Progenitor cell of endocrine pancreas (in vitro differentiated cells): Measurements from ENCODE around the gene OBSCN. TPM values are rescaled to one million over a fixed set of nuclear protein-coding genes. Genes with fewer than 3 reads are reported as not detected.

Experiments used
- DNase-seq: peaks from one replicate; pipeline ENCODE4 v3.0.0; 2021; ENCODE audit warnings: low spot score; ENCODE audit not compliant: unreplicated experiment
- H3K27ac Mint-ChIP-seq: 2 replicates; pipeline ENCODE4 v1.8.0; 2021; ENCODE audit warnings: mild to moderate bottlenecking, moderate library complexity, mixed read lengths
- H3K27me3 Mint-ChIP-seq: 2 replicates; pipeline ENCODE4 v1.8.0; 2021; ENCODE audit warnings: mixed read lengths
- H3K36me3 Mint-ChIP-seq: 2 replicates; pipeline ENCODE4 v1.8.0; 2022; ENCODE audit warnings: mixed read lengths; ENCODE audit not compliant: insufficient read depth
- H3K4me1 Mint-ChIP-seq: 2 replicates; pipeline ENCODE4 v1.8.0; 2021; ENCODE audit warnings: low read depth, mixed read lengths
- H3K4me3 Mint-ChIP-seq: 2 replicates; pipeline ENCODE4 v1.8.0; 2021; ENCODE audit warnings: low read depth, mild to moderate bottlenecking, moderate library complexity, mixed read lengths
- H3K9me3 Mint-ChIP-seq: 2 replicates; pipeline ENCODE4 v1.8.0; 2021; ENCODE audit warnings: low read depth, mixed read lengths
- CTCF ChIP-seq: fragments of 200-600 bp; sonication (generic); IDR thresholded peaks from one replicate; pipeline ENCODE4 v1.5.0; 2021; ENCODE audit warnings: antibody characterized with exemption, mild to moderate bottlenecking; ENCODE audit not compliant: unreplicated experiment
- total RNA-seq: library from RNA; stranded (reverse); gene quantifications from 2 replicates; pipeline ENCODE4 v1.2.1, GENCODE V29; 2021

Gene OBSCN
- total RNA-seq, 1 donor from 2014 or later = 57.5 TPM

DNA sequence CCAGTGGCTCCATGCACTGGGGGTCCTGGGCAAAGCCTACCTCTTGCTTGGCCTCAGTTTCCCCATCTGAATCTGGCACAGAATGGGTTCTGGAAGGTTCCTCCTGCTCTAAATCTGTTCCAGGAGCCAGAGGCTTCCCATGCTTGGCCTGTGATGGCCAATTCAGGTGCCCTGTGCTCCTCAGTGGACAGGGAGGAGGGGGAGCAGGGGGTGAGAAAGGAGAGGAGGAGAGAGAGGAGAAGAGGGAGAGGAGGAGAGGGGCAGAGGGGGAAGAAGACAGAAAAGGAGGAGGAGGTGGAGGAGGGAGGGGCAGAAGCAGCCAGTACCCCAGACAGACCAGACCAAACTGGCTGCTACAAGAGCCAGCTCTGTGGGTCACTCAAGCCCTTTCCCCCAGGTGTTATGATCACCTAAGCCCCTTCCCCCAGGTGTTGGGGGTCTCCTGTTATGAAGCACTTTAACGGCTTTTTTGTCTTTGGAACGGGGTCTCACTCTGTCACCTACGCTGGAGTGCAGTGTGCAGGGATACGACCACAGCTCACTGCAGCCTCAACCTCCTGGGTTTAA, 155.1 kb downstream of the OBSCN start:
- Mint-ChIP-seq H3K9me3 (no peaks in the 10 kb centered on the region), H3K4me3 (no peak overlapping the region), H3K36me3 (no peaks in the 10 kb centered on the region), H3K27ac (no peak overlapping the region), H3K27me3 (no peaks in the 10 kb centered on the region), H3K4me1 (no peaks in the 10 kb centered on the region)
- no peak for TF ChIP-seq CTCF
- DNase-seq = no peak

GRCh38 chr1:228363686-228364067, 155.8 kb downstream of the OBSCN start:
- H3K4me3 Mint-ChIP-seq = no peak overlapping the region
- H3K4me1 Mint-ChIP-seq = peaks cover 2% of the 10 kb centered on the region
- DNase-seq = no peak
- no peaks in the 10 kb centered on the region for H3K9me3 Mint-ChIP-seq
- no peaks in the 10 kb centered on the region for H3K36me3 Mint-ChIP-seq
- no peaks in the 10 kb centered on the region for H3K27me3 Mint-ChIP-seq
- TF ChIP-seq CTCF = no peak
- H3K27ac Mint-ChIP-seq = no peak overlapping the region

DNA sequence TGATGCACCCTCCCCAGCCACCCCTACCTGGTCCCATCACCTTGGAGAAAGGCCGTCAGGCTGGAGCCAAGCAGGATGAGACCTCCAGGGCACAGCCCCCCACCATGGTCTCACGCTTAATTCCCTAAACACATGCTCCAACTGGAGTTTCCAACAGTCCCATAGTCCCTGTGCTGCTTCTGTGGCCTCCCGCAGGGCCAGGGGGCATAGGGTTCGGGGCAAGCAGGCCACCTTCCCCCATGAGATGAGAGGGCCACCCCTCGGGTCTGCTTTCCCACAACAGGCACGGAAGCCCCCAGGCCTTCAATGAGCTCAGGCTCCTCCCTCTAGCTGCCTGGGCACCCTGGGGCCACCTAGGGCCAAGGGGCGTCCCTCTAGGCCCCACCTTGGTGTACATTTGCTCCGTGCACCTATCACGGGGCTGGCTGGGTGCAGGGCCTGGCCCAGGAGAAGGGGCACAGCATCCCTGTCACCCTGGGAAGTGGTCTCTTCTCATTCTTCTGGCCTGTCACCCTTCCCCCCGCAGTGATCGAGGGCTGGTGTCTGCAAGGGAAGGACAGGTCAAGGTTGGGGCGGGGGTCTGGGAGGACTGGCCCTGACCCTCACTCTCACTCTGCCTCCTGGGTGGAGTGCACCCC, 156.3 kb downstream of the OBSCN start:
- TF ChIP-seq CTCF = no peak
- Mint-ChIP-seq H3K4me3 (no peak overlapping the region), H3K36me3 (no peaks in the 10 kb centered on the region), H3K9me3 (no peaks in the 10 kb centered on the region), H3K27ac (no peak overlapping the region), H3K27me3 (no peaks in the 10 kb centered on the region), H3K4me1 (peaks cover 7% of the 10 kb centered on the region)
- DNase-seq = no peak

DNA sequence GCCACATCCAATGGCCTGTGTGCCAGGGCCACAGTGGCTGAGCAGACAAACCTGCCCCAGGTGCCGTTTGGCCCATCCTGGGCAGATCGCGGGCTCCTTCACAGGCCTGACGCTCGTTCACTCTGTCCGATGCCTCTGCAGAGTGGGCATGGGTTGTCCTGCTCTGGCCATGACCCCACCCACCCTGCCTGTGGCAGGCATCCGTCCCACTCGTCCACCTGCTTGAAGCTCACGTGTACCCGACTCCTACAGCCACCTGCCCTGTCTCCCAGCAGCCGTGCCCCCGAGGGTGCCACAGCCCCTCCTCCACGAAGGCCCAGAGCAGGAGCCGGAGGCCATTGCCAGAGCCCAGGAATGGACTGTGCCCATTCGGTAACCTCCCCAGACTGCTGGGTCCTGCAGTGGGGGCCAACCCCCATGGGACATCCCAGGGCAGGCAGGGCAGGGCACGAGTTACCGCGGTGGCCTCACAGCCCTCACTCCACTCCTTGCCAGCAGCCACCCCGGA, 156.9 kb downstream of the OBSCN start:
- H3K4me1 Mint-ChIP-seq = peaks cover 11% of the 10 kb centered on the region

More for the DNA sequence above, 156.9 kb downstream of the OBSCN start:
- H3K36me3 Mint-ChIP-seq = no peaks in the 10 kb centered on the region
- H3K27ac Mint-ChIP-seq = no peak overlapping the region
- TF ChIP-seq CTCF = no peak
- no peaks in the 10 kb centered on the region for H3K27me3 Mint-ChIP-seq
- H3K9me3 Mint-ChIP-seq = no peaks in the 10 kb centered on the region
- no peak for DNase-seq
- H3K4me3 Mint-ChIP-seq = no peak overlapping the region
